Chondrocyte (in vitro differentiated cells): Measurements from ENCODE around the gene PFKFB3. TPM values are rescaled to one million over a fixed set of nuclear protein-coding genes. Genes with fewer than 3 reads are reported as not detected.

Experiments
- DNase-seq: peaks from one replicate; pipeline ENCODE4 v3.0.0; 2021; ENCODE audit warnings: mixed read lengths, low spot score
- H3K27ac Mint-ChIP-seq: one replicate; pipeline ENCODE4 v1.8.0; 2021; ENCODE audit warnings: mild to moderate bottlenecking, moderate library complexity, mixed read lengths; ENCODE audit not compliant: unreplicated experiment
- H3K27me3 Mint-ChIP-seq: 2 replicates; pipeline ENCODE4 v1.8.0; 2021; ENCODE audit warnings: low read depth, mixed read lengths
- H3K36me3 Mint-ChIP-seq: 2 replicates; pipeline ENCODE4 v1.8.0; 2021; ENCODE audit warnings: low read depth, mixed read lengths
- H3K4me1 Mint-ChIP-seq: 2 replicates; pipeline ENCODE4 v1.8.0; 2021; ENCODE audit warnings: low read depth, mild to moderate bottlenecking, mixed read lengths
- H3K4me3 Mint-ChIP-seq: one replicate; pipeline ENCODE4 v1.8.0; 2021; ENCODE audit warnings: mild to moderate bottlenecking, moderate library complexity, mixed read lengths; ENCODE audit not compliant: unreplicated experiment
- H3K9me3 Mint-ChIP-seq: 2 replicates; pipeline ENCODE4 v1.8.0; 2021; ENCODE audit warnings: low read depth, mixed read lengths
- CTCF ChIP-seq: fragments of 200-600 bp; sonication (generic); IDR thresholded peaks from 2 replicates; pipeline ENCODE4 v1.5.0; 2021; ENCODE audit warnings: antibody characterized with exemption, mild to moderate bottlenecking, moderate library complexity
- total RNA-seq: library from RNA; stranded (reverse); gene quantifications from 3 replicates; pipeline ENCODE4 v1.2.1, GENCODE V29; 2021

The PFKFB3 gene
- total RNA-seq, 1 donor from 2014 or later = 46.5 TPM

GRCh38 chr10:6174201-6174874, 28.4 kb upstream of the PFKFB3 start:
- H3K27me3 Mint-ChIP-seq = no peaks in the 10 kb centered on the region
- no peak overlapping the region for H3K27ac Mint-ChIP-seq
- no peak for TF ChIP-seq CTCF
- no peaks in the 10 kb centered on the region for H3K9me3 Mint-ChIP-seq
- peaks cover 37% of the 10 kb centered on the region for H3K4me1 Mint-ChIP-seq
- H3K4me3 Mint-ChIP-seq = no peak overlapping the region
- no peaks in the 10 kb centered on the region for H3K36me3 Mint-ChIP-seq
- DNase-seq = no peak

GRCh38 chr10:6175329-6176055, 27.2 kb upstream of the PFKFB3 start:
- Mint-ChIP-seq H3K36me3 (no peaks in the 10 kb centered on the region), H3K4me3 (no peak overlapping the region), H3K27me3 (no peaks in the 10 kb centered on the region), H3K4me1 (peaks cover 28% of the 10 kb centered on the region), H3K9me3 (no peaks in the 10 kb centered on the region), H3K27ac (peak overlapping the region; percentile 1)
- no peak for DNase-seq
- no peak for TF ChIP-seq CTCF

DNA sequence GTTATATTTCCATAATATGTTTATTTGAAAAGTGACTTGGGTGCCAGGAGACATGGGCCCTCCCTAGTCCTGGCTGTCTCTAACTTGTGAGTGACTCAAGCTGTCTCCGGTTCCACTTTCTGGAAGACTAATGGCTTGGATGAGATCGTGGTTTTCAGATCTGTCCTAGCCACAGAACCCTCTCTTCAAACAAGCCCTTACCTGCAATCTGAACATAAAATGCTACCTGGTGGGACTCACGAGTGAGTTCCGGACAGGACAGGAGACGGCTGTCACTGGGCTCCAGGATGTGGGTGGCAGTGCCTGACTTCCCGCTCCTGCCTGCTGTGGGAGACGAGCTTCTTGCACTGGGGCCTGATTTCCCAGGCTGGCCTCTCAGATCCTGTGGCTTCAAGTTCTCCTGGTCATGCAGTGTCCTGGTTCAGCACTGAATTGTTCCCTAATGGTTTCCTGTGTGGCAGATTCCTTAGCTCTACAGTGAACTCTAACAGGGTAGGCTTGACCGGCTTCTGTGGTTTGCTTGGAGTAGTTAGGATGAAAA, 26.0 kb upstream of the PFKFB3 start:
- no peaks in the 10 kb centered on the region for H3K36me3 Mint-ChIP-seq
- peaks cover 25% of the 10 kb centered on the region for H3K4me1 Mint-ChIP-seq
- TF ChIP-seq CTCF = no peak
- no peaks in the 10 kb centered on the region for H3K9me3 Mint-ChIP-seq
- H3K27ac Mint-ChIP-seq = peak overlapping the region; percentile 54
- no peaks in the 10 kb centered on the region for H3K27me3 Mint-ChIP-seq
- H3K4me3 Mint-ChIP-seq = no peak overlapping the region
- no peak for DNase-seq

DNA sequence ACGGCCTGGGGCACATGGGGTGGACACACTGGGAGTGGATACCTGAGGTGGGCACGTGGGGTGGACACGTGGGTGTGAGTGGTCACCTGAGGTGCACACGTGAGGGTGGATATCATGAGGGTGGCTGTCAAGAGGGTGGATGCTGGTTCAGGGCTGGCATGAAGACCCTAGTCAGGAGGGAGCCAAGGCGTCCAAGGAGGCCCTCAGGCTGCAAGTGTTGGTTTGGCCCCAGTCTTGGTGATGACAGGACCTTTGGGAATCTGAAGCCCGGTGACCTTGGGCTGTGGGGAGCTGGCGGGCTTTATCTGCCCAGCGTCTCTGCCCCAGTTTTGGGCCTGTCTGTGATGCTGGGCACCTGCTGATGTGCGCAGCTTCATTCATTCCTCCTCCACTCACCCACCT, 24.9 kb upstream of the PFKFB3 start:
- H3K36me3 Mint-ChIP-seq = no peaks in the 10 kb centered on the region
- H3K9me3 Mint-ChIP-seq = no peaks in the 10 kb centered on the region
- H3K27me3 Mint-ChIP-seq = no peaks in the 10 kb centered on the region
- no peak for TF ChIP-seq CTCF
- H3K27ac Mint-ChIP-seq = peak overlapping the region; percentile 22
- no peak for DNase-seq
- no peak overlapping the region for H3K4me3 Mint-ChIP-seq
- H3K4me1 Mint-ChIP-seq = peaks cover 22% of the 10 kb centered on the region

DNA sequence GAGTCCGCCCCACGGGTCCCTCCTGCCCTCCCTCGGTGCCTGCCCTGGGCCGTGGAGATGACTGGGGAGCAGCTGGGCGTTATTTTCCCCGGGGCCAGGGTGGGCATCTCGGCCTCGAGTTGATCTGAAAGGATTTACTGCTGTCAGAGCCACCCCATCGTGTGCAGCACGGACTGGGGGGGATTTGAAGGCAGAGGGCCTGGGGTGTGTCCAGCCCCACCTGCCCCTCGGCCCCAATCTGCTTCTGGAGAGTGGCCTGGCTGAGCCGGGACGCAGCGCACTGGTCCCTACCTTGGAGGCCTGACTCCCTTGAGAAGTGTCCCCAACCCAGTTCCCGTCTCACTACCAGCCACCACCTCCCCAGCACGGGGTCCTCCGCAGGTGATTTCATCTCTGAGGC, 24.2 kb upstream of the PFKFB3 start:
- H3K9me3 Mint-ChIP-seq = no peaks in the 10 kb centered on the region
- H3K27ac Mint-ChIP-seq = no peak overlapping the region
- TF ChIP-seq CTCF = no peak
- no peaks in the 10 kb centered on the region for H3K36me3 Mint-ChIP-seq
- H3K4me3 Mint-ChIP-seq = no peak overlapping the region
- peaks cover 22% of the 10 kb centered on the region for H3K4me1 Mint-ChIP-seq
- H3K27me3 Mint-ChIP-seq = no peaks in the 10 kb centered on the region
- no peak for DNase-seq
